GM12801 (cell line): ENCODE measurements around the gene DGKI.

Experiments
- TF ChIP-seq, protein P1 (sequence below): IDR thresholded peaks from one replicate; pipeline ENCODE4 v1.5.1; 2011; ENCODE audit warnings: control low read depth; ENCODE audit not compliant: insufficient read length; ENCODE audit errors: extremely low read depth

Gene DGKI

DNA sequence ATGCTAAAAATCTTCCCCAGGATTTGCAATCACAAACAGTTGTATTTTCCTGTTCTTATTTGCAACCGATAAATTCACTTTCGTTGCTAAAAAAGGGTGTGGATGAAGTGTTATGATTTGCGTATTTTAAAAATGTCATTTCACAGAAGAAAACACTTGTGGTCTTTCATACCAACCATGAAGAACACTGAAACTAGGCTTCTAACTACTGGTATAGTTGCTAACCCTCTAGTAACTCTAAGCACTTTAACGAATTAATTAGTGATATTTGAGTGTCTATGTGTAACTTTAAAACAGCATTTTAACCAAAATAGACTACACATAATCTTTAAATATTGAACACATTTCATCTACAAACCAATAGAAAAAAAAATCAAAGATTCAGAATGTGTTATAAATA lies 315.1 kb downstream of the DGKI start:
- TF ChIP-seq, protein P1, sequence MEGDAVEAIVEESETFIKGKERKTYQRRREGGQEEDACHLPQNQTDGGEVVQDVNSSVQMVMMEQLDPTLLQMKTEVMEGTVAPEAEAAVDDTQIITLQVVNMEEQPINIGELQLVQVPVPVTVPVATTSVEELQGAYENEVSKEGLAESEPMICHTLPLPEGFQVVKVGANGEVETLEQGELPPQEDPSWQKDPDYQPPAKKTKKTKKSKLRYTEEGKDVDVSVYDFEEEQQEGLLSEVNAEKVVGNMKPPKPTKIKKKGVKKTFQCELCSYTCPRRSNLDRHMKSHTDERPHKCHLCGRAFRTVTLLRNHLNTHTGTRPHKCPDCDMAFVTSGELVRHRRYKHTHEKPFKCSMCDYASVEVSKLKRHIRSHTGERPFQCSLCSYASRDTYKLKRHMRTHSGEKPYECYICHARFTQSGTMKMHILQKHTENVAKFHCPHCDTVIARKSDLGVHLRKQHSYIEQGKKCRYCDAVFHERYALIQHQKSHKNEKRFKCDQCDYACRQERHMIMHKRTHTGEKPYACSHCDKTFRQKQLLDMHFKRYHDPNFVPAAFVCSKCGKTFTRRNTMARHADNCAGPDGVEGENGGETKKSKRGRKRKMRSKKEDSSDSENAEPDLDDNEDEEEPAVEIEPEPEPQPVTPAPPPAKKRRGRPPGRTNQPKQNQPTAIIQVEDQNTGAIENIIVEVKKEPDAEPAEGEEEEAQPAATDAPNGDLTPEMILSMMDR, result no peak

DNA sequence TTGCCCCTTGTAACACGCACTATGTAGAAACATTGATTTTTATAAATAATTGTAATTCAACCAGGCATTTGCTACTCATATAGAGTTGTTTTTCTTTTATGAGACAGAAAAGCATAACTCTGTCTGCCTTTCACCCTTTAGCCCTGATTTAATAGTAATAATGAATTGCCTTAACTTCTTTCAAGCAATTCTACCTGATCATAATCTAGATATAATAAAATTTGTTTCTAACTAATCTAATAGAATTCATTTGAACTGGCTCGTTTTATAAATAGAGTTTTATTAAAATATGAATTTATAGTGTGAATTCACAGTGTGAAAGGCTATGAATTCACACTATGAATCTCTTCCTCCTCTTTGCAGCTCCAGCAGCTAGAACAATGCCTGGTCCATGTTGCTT lies 319.1 kb downstream of the DGKI start:
- TF ChIP-seq, protein P1, result no peak

DNA sequence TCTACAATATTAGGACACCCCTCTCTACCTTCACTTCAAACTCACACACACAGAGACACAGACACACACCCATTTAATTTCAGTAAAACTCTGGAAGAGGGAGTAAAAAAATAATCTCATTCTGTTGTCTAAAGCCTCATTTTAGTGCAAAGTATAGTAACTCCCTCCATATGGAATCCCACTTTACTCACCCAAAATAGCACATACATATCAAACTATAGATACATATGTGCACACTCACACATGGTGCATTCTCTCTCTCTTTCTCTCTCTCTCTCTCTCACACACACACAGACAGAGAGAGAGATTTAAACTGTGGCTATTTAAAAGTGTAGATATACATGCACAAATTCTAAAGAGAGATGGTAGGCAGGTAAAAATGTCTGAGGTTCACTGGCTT lies 323.6 kb downstream of the DGKI start:
- TF ChIP-seq, protein P1, result no peak

DNA sequence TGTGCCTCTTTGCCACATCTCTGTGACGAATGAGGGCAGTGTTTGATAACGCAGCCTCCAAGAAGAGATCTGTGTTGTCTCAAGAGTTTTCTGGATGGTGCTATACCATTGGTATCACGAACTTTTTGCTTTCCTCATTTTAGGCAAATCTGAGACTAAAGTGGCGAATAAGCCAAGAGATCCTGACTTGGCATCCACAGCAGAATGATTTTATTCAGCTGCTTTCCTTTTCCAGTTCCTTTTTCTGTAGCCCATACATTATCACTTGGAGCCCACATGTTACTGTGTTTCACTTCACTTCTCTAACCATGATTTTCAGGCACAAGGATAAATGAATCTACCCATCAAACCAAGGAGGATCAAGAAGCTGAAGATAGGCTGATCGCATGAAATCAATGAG lies 325.3 kb downstream of the DGKI start:
- TF ChIP-seq, protein P1, result no peak

DNA sequence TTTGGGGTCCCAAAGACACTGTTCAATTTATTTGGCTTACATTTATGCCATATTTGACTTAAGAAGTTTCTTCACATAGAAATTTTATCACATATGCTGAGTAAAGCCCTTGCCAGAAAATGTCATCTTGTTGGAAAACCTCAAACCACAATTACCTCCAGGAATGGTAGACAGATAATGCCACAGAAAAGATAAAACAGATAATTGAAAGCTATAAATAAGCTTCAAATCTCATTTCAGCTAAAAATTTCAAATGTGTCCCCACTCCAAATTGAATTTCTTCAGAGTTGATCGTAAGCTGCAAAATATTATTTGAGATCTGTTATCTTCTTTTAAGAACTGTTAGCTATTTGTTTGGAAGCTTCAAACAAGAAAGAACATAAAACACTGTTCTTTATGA lies 326.8 kb downstream of the DGKI start:
- TF ChIP-seq, protein P1, result no peak

DNA sequence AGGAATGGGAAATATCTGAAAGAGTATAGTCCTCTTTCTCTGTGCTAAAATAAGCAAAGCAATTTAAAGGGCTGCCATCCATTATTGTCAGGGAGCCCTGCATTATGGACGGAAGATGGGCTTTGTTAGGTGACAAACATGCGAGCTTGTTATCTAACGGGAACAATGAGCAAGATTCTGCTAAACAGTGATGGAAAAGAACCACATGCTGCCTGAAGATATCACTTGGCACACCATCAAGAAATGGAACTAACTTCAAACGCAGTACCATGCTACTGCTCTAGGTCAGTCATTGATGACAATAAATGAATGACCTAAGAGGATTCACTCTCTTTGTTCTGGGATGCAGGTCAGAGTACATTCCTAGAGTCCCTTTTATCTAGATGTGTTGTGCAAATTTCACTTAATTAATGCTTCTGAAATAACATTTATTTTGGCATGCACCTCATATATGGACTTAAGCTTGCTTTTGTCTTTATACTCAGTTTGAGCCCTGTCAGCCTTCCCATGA lies 327.5 kb downstream of the DGKI start:
- TF ChIP-seq, protein P1, result no peak

DNA sequence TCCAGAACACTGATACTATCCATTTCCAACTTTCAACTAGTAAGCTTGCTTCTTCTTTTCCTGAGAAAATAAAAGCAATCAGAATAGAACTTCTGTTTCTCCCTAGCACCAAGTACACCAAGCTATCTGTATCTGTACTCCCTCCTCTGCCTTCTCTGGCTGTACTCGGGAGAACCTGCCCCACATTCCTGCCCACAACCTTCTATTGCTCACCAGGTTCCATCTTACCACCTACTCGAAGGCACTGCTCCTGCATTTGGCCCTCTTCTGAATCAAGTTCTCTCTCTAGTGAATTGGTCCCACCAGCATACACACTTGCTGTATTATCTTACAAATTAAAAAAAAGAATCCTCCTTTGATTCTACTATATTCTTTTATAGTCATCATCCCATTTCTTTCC lies 333.7 kb downstream of the DGKI start:
- TF ChIP-seq, protein P1, result no peak

DNA sequence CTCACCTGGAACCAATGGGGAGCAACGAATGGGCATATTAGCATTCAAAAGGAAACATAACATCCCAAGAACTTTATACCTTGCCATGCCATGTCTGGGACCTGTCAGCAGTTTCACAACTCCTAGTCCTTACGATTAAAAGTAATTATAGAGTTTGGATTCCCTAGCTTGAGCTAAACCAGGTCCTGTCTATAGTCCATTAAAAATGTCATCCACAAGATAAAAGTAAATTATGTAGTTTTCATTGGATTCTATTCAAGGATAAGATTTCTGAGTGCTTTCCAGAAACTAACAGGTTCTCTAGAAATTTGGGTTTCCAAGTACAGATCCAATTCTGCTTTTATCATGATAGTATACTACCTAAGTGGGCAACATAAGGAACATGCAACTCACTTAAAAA lies 339.7 kb downstream of the DGKI start:
- TF ChIP-seq, protein P1, result no peak
